Psoas muscle (tissue), 8 donors: Measurements from ENCODE around the gene PPP6R3. TPM values are rescaled to one million over a fixed set of nuclear protein-coding genes. Genes with fewer than 3 reads are reported as not detected.

Experiments
- ATAC-seq, 4 donors: fragments of 200-7000 bp; cut with Tn5 transposase; one replicate each; pipeline ENCODE4 v1.9.1; 2020; ENCODE audit warnings: moderate library complexity in 3 of 4, mild to moderate bottlenecking in 2 of 4
- DNase-seq, 2 donors: peaks; one replicate each; pipeline ENCODE4 v3.0.0-alpha.2; 2020
- H3K27ac ChIP-seq: fragments of 200-600 bp; one replicate; pipeline ENCODE4 v1.8.0; 2022
- H3K27me3 ChIP-seq, 3 donors: fragments of 200-600 bp in 1 of 3; one replicate each; pipeline versions ENCODE4 v1.6.1 to v1.8.0; 2013 to 2022; ENCODE audit warnings: low read length in 2 of 3, mild to moderate bottlenecking in 2 of 3, moderate library complexity in 1 of 3; ENCODE audit not compliant: insufficient read depth in 3 of 3
- H3K36me3 ChIP-seq, 2 donors: fragments of 200-600 bp in 1 of 2; one replicate each; pipeline versions ENCODE4 v1.6.1 to v1.8.0; 2013 to 2022; ENCODE audit warnings: low read depth in 1 of 2, mild to moderate bottlenecking in 1 of 2, moderate library complexity in 1 of 2; ENCODE audit not compliant: insufficient read depth in 1 of 2
- H3K4me1 ChIP-seq: fragments of 200-600 bp; one replicate; pipeline ENCODE4 v1.8.0; 2022
- H3K4me3 ChIP-seq: fragments of 200-600 bp; one replicate; pipeline ENCODE4 v1.8.0; 2022; ENCODE audit warnings: mild to moderate bottlenecking
- H3K9me3 ChIP-seq: fragments of 200-600 bp; one replicate; pipeline ENCODE4 v1.8.0; 2022
- WGBS, 3 donors: extraction: QIAGEN DNeasy Blood & Tissue Kit; methylation state at CpG; one replicate each; pipeline versions ENCODE4 v1.1.6 to v1.1.7; 2013; 5-methylcytosine and 5-hydroxymethylcytosine counted together
- intact Hi-C, 2 donors: fragments of 100-400 bp; cut with DNase I; formaldehyde crosslinking; loops; one replicate each; pipeline versions ENCODE4 v1.11.0 to v1.14.2; 2022
- polyA plus RNA-seq, 3 donors: library from polyadenylated mRNA; stranded (reverse); fragments of 200-250 nt; gene quantifications; one replicate each; pipeline ENCODE4 v1.2.3, GENCODE V29; 2013
- total RNA-seq, 4 donors: library from RNA; stranded (reverse); fragmentation: NEBNext Ultra II Directional in 2 of 4; extraction: Animal tissue kit (Norgen Biotek cat#: 25700) in 2 of 4; gene quantifications; one replicate each; pipeline versions ENCODE4 v1.2.1 to v1.2.4, GENCODE V29; 2021 to 2023
- TF ChIP-seq, protein P1 (sequence below): fragments of 200-600 bp; IDR thresholded peaks from one replicate; pipeline ENCODE4 v1.8.0; 2022; ENCODE audit warnings: antibody characterized with exemption
- donor health status: healthy with polysubstance abuse.
- donor health status: DM: no; HTN: no; CAD: no; lungs with moderate emphysema.
- donor health status: Bipolar disorder and iron deficiency.
- donor health status: healthy.
- donor health status: DM: yes; HTN: yes; CAD: no.
- donor health status: DM: no; HTN: no; CAD: no.
- donor health status: DM: no; HTN: no; CAD: no.
- donor health status: DM: yes; HTN: yes; CAD: no.

The PPP6R3 gene
- total and polyA plus RNA-seq, 7 donors = 19.7 to 102 (median 58.8) TPM

- H3K27me3 ChIP-seq = peaks cover 0 to 34% (median 5%) of the 10 kb centered on the region in 3 donors
- TF ChIP-seq, protein P1, sequence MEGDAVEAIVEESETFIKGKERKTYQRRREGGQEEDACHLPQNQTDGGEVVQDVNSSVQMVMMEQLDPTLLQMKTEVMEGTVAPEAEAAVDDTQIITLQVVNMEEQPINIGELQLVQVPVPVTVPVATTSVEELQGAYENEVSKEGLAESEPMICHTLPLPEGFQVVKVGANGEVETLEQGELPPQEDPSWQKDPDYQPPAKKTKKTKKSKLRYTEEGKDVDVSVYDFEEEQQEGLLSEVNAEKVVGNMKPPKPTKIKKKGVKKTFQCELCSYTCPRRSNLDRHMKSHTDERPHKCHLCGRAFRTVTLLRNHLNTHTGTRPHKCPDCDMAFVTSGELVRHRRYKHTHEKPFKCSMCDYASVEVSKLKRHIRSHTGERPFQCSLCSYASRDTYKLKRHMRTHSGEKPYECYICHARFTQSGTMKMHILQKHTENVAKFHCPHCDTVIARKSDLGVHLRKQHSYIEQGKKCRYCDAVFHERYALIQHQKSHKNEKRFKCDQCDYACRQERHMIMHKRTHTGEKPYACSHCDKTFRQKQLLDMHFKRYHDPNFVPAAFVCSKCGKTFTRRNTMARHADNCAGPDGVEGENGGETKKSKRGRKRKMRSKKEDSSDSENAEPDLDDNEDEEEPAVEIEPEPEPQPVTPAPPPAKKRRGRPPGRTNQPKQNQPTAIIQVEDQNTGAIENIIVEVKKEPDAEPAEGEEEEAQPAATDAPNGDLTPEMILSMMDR = no peak
- WGBS, 3 donors = 57 to 68% (median 63%) methylated on average over 18 of the region's 18 CpGs
- no peaks in the 10 kb centered on the region for H3K36me3 ChIP-seq
- no peaks in the 10 kb centered on the region for H3K4me1 ChIP-seq
- intact Hi-C loops = no loop called here
- no peaks in the 10 kb centered on the region for H3K9me3 ChIP-seq
- ATAC-seq (no peak), DNase-seq (no peak)
- H3K27ac ChIP-seq = no peak overlapping the region
- no peak overlapping the region for H3K4me3 ChIP-seq
These were observed 201.4 kb downstream of the PPP6R3 start for GRCh38 chr11:68661697-68662603.

DNA sequence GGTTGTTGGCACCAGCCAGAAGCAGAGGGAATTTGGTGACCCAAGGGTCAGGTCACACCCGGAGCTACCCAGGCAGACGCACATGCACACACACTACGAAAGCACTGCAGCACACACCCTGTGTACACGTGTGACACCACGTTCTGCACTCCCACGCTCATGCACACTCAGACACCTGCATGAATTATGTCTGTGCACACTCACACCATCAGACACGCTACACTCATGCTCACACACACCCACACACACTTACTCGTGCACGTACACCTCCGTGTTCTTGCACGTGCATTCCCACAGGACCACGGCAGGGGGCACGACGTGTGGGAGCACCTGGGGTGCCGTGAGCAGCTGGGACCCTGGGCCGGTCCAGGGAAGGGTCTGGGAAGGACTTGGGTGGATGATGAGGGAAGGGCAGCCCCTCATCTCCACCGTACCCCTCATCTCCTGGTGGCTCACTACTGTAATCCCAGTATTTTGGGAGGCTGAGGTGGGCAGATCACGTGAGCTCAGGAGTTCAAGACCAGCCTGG lies 203.0 kb downstream of the PPP6R3 start:
- DNase-seq = no peak
- intact Hi-C loops = no loop called here
- no peak for ATAC-seq
- peaks cover 0 to 34% (median 3%) of the 10 kb centered on the region in 3 donors for H3K27me3 ChIP-seq
- no peaks in the 10 kb centered on the region for H3K4me1 ChIP-seq
- no peaks in the 10 kb centered on the region for H3K36me3 ChIP-seq
- no peak overlapping the region for H3K4me3 ChIP-seq
- TF ChIP-seq, protein P1 = no peak
- 86 to 87% (median 86%) methylated on average over 18 of the region's 18 CpGs for WGBS, 3 donors
- no peak overlapping the region for H3K27ac ChIP-seq
- H3K9me3 ChIP-seq = no peaks in the 10 kb centered on the region

- intact Hi-C loops = no loop called here
- ATAC-seq (no peak), DNase-seq (no peak)
- H3K9me3 ChIP-seq = no peaks in the 10 kb centered on the region
- H3K27me3 ChIP-seq = peaks cover 0 to 37% (median 3%) of the 10 kb centered on the region in 3 donors
- TF ChIP-seq, protein P1 = no peak
- H3K36me3 ChIP-seq = no peaks in the 10 kb centered on the region
- H3K4me3 ChIP-seq = no peak overlapping the region
- whole genome bisulfite sequencing, 3 donors = 67 to 77% (median 76%) methylated on average over 9 of the region's 9 CpGs
- H3K4me1 ChIP-seq = no peaks in the 10 kb centered on the region
- H3K27ac ChIP-seq = no peak overlapping the region
These were observed 203.6 kb downstream of the PPP6R3 start for GRCh38 chr11:68664141-68664540.

DNA sequence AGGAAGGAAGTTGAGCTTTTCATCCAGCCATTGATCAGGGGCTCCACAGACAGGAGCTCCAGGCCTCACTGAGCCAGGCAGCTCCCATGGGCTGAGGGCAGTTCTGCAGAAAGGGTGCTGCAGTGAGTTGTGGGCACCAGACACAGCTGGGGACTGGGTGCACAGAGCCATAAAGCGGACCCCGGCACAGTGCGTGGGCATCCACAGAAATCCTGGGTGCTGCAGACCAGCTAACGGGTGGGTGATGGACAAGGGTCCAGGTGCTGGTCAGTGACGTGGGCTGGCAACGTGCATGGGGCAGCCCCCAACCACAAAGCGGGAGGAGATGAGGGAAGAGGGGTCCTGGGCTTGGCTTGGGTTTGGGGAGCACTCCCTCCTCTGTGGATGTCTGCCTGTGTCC lies 204.4 kb downstream of the PPP6R3 start:
- WGBS, 3 donors = 83 to 91% (median 86%) methylated on average over 7 of the region's 7 CpGs
- DNase-seq (no peak), ATAC-seq (no peak)
- TF ChIP-seq, protein P1 = no peak
- intact Hi-C loops = no loop called here
- Histone ChIP-seq H3K4me1 (no peaks in the 10 kb centered on the region), H3K36me3 (no peaks in the 10 kb centered on the region), H3K27ac (no peak overlapping the region), H3K4me3 (no peak overlapping the region), H3K27me3 (peaks cover 0 to 44% (median 3%) of the 10 kb centered on the region in 3 donors), H3K9me3 (no peaks in the 10 kb centered on the region)

Other genes with a start within 250 kb of the PPP6R3 start
- gene KMT5B, start 247.5 kb upstream of the PPP6R3 start, total RNA-seq = 10 to 100 TPM; 17.9 to 27.6 (median 26.1) TPM
- 10 to 100 TPM in 2 of 3 donors, 1 to 10 TPM in 1; 9.8 to 18.1 (median 11.7) TPM for gene KMT5B, start 247.5 kb upstream of the PPP6R3 start, polyA plus RNA-seq
- gene C11orf24, start 188.8 kb upstream of the PPP6R3 start, total RNA-seq = 10 to 100 TPM in 3 of 4 donors, 1 to 10 TPM in 1; 9.0 to 22.2 (median 19.1) TPM
- 10 to 100 TPM; 12.3 to 49.8 (median 23.3) TPM for gene C11orf24, start 188.8 kb upstream of the PPP6R3 start, polyA plus RNA-seq
- 10 to 100 TPM; 16.7 to 19.2 (median 17.9) TPM for gene LRP5, start 148.2 kb upstream of the PPP6R3 start, total RNA-seq
- gene LRP5, start 148.2 kb upstream of the PPP6R3 start, polyA plus RNA-seq = 1 to 10 TPM; 5.3 to 8.0 (median 6.5) TPM
- under 1 TPM in 1 of 4 donors, not detected in 3; 0.38 TPM for gene GAL, start 223.8 kb downstream of the PPP6R3 start, total RNA-seq
- 1 to 10 TPM in 1 of 3 donors, not detected in 2; 5.6 TPM for gene GAL, start 223.8 kb downstream of the PPP6R3 start, polyA plus RNA-seq